ENCODE measurements around the gene KRT82.
"Not testable (repeated sequence)": the region's sequence is repeated elsewhere in the genome, so short reads cannot be mapped to it uniquely, and the experiment has no call there.

KRT82 gene

GRCh38 chr12:52405922-52406385 is at the start of gene KRT82:
Gene KRT82 (minus strand): TSS chr12:52406335. CDS start chr12:52406277, 58 bp downstream.
- DNase-seq (ENCODE audit: low read depth in 3 of 3): no peak

- no peak for DNase-seq (ENCODE audit: low read depth in 3 of 3)
Observed at GRCh38 chr12:52455821-52456220, 49.7 kb upstream of the KRT82 start.

DNA sequence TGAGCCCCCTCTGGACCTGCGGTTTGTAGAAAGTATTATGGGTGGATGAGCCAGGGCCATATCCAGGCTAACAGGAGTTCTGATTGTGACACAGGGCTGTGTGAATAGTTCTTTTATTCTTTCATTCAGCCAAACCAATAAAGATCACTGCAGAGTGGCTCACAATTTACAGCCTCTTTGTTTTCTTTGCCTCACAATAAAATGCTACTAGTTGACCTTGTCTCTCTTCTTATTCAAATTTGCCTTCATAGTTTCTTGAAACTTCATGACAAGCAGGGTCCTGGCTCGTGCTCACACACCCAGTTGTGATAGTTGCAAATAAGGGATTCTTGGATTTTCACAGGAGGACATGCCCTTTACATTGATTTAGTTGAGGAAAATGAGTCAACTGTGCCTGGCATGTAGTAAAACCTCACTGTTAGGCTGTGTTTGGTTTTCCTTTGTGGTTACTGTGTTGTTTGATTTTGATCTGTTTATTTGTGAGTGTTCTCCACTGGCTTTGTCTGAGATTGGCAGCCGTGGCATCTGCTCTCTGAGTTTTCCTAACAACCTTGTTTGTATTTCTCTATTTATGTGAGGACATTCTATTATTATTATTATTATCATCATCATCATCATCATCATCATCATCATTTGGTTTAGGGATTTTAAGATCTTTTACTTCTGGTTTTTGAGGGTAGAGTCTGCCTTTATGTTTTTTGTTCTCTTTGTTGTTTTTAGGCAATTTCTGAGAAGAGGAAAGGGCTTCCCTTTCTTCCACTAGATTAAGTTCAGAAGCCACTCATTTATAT is 48.5 kb upstream of the KRT82 start:
- no peak for DNase-seq (ENCODE audit: low read depth in 3 of 3)

DNA sequence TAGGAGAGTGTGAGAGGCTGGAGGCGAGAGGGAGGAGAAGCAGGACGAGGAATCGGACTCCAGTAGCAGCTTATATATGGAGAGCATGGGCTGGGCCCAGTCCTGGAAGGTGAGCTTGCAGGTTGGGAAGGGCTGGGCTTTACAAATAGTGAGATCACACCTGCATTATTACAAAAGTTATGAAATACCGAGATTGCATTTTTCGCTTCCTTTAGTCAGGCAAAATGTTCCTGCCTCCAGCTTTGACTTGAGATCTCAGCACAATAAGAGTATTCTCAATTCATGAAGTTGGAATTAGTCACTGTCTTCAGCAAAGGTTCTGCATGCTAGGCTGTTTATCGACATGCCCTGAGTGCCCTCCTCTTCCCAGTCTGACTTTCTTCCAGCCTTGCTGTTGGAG is 46.0 kb upstream of the KRT82 start, which contains the start of gene KRT6B:
KRT6B (minus strand) TSS at position 46 of the 400 bp plus-strand sequence. CDS start 68 bp downstream, outside the sequence.
- DNase-seq (ENCODE audit: low read depth in 3 of 3): no peak

DNA sequence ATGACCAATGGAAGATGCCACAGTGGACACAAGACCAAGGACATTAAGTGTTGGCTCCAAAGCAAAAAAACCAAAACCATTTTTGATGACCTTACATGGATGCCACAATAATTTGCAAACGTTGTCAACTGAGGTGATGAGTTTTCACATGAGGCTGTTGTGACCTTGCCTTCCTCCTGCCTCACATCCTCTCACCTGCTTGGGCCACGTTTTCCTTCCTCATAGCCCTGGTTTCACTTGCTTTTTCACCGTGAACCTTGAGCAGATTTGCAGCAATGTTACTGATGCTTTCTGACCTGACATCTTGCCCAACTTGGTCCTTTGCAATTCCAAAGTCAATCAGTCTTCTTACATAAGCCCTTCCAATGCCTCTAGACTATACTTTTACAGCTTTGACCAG is 42.1 kb upstream of the KRT82 start:
- DNase-seq (ENCODE audit: low read depth in 3 of 3): no peak

GRCh38 chr12:52447196-52447595 is 41.1 kb upstream of the KRT82 start:
- DNase-seq (ENCODE audit: low read depth in 3 of 3): not testable (repeated sequence)

GRCh38 chr12:52446367-52447045 is 40.4 kb upstream of the KRT82 start:
- DNase-seq (ENCODE audit: low read depth in 3 of 3): no peak

DNA sequence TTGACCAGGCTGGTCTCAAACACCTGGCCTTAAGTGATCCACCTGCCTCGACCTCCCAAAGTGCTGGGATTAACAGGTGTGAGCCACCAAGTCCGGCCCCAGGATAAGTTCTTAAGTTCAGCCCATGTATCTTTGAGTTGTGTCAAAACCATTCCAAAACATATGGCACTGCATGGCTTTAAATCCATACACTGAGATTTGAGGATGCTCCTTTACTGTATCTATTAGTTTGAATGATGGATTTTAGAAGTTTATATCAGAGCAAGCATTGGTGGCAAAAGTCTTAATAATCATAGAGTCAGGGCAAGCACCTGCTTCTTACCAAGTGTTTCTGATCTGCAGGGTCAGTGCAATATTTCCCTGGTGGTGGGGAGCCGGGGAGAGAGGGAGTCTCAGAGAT is 39.7 kb upstream of the KRT82 start:
- DNase-seq (ENCODE audit: low read depth in 3 of 3): no peak

GRCh38 chr12:52444647-52445595 is 38.8 kb upstream of the KRT82 start:
- DNase-seq (ENCODE audit: low read depth in 3 of 3): no peak

DNA sequence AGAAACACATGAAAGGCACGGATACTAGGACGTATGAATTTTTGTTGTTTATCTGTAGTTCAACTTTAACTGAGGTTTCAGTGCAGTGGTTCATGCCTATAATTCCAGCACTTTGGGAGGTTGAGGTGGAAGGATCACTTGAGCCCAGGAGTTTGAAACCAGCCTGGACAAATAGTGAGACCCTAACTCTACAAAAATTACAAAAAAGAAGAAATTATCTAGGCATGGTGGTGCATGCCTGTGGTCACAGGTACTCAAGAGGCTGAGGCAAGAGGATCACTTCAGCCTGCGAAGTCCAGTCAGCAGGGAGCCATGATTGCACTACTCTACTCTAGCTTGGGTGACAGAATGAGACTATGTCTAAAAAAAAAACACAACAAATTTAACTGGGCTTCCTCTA is 37.8 kb upstream of the KRT82 start:
- no peak for DNase-seq (ENCODE audit: low read depth in 3 of 3)

DNA sequence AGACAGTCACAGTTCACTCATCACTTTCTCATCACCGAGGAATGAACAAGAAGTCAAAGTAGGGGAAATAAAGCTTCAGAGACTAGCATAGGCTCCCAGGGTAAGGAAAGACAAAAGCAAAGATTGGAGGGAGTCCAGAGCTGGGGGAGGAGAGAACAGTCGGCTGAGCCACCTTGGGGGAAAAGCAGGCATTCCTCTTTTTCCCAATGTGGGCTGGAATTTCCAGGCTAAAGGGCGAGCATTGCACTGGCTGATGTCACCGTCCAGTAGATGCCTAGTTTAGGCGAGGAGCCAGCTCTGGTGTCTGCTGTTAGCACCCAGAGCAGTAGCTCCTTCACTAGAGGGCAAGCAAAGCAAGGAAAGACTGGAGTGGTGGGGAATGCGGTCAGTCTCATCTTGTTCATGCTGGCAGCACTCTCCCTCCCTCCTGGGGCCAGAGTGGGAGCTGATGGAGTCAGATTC is 36.5 kb upstream of the KRT82 start:
- no peak for DNase-seq (ENCODE audit: low read depth in 3 of 3)

DNA sequence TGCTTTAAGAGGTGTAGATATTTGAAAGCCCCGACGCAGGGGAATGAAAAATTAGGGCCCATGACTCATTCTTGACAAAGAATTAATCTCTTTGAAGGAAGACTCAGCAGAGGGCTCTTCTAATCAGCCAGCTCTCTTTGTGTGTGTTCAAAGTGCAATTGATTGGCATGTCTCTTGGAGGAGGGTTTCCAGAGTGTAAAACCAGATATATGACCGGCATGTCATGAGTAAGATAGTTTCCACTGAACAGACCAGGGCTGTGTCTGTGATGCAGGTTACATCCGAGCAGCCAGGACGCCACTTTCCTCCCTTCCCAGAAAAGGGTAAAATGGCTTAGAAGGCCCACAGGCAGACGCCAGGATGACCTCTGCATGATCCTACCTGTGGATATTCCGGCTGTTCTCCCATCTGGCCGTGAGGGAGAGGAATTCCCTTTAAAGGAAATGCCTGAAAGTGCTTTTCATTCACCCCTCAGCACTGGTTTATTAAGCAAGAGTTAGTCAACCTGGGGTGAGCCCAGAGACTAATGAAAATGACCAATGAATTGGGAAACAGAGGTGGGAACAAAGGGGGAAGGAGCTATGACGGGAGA is 35.3 kb upstream of the KRT82 start:
- no peak for DNase-seq (ENCODE audit: low read depth in 3 of 3)

DNA sequence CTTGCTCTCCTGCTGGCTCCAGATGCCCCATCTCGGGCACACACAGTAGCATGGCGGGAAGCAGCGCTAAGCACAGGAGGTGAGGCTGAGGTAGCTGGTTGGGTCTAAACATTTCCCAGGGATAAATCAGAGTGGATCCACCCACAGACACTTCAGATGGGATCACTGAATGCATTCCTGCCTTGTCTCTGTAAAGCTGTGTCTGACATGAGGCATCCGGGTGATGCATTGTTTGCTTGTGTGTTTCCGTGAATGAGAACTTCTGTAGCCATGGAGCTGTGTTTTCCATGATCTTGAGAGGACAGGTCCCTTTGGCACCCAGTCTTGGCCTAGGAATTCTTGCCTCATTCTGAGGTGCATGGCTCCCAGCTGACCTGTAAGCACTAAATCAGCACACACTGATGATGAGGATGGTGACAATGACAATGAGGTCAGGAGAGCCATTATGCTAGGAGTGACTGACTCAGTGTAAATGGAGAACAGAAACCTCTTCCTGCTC is 34.7 kb upstream of the KRT82 start:
- DNase-seq (ENCODE audit: low read depth in 3 of 3): no peak

- DNase-seq (ENCODE audit: low read depth in 3 of 3): no peak
Observed at GRCh38 chr12:52439845-52440244, 33.7 kb upstream of the KRT82 start.

DNA sequence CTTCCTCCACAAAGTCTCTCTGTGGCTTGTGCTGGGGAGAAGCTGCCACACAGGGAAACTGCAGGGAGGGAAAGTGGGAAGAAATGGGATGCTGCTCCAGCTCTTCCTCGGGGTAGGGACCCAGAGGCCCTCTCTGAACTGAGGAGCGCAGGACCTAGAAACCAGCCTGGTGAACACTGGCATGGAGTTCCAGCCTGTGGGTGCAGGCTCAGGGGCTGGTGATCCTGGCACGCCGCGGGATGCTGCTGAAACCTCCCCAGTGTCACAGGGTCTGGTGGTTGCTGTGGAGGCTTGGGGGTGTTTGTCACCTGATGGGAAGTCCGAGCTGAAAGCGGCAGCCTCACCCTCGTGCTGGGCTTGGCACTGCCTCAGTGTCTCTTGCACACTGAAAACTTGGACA is 33.3 kb upstream of the KRT82 start:
- no peak for DNase-seq (ENCODE audit: low read depth in 3 of 3)

DNA sequence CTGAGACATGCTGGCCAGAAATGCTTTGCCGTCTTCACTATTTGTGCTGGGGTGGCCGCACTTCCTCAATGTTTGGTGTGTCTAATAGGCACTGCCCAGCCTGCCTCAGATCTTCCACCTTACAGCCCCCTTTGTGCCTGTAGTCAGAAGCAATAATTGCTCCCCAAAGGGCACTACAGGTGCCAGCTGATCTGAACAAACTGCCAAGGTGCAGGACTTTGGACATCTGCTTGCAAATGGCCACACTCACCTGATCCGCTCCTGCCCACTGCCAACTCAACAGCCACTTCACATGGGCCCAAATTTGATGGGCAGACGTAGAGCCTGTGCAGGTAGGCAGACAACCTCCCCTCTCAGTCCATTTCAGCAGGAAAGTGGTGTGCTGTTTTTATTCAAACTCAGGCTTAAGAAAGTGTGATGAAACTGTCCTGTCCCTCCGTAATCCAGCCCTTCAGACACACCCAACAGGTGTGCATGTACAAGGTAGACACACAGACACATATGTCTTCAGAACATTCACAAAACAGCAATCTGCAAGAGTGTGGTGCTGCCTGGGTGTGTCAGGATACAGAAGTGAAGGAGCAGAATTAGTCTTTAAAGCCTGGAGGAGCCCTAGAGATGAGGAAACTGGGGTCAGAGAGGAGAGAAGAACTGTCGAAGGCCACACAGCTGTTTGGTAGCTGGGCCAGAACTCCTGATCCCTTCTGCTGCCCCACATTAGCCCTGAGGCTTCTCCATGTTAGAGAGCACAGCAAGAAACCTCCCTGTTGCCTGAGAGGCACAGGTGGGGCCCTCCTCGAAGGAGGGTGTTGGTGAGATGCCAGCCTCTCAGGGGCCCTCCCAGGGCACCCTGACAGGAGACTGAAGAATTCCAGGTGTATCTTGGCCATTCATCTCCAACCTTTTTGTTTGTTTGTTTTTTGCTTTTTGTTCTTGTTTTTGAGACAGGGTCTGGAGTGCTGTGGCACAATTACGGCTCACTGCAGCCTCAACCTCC is 32.5 kb upstream of the KRT82 start:
- DNase-seq (ENCODE audit: low read depth in 3 of 3): no peak

GRCh38 chr12:52437508-52437907 is 31.4 kb upstream of the KRT82 start:
- no peak for DNase-seq (ENCODE audit: low read depth in 3 of 3)

DNA sequence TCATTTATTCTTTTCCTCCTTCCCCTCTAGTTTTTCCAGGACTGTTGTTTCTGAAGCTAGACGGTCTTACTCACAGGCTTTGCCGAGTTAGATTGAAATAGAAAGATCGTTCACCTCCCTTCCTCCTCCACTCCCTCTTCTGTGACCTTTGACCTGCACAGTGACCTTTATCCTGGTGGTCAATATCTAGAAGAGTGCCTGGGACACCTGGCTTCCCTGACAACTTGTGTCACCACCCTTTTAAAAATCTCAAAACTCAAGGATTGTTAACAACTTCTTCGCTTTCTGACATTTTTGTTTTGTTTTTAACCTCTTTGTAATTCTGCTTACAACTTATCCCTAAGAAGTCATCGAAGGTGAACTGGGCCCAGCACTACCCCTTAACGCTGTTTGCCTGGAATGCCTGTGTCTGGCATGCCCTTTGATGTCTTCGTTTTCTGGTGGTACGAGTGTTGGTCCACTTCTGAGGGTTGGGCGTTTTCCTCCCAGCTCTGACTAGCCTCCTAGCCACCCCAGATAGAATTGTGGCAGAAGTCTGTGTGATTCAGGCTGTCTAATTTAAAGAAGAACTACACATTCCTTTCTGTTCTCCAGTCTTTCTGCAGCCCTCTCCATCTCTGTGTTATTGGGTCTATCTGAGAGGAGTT is 30.8 kb upstream of the KRT82 start:
- no peak for DNase-seq (ENCODE audit: low read depth in 3 of 3)

GRCh38 chr12:52436000-52436827 is 30.1 kb upstream of the KRT82 start:
- no peak for DNase-seq (ENCODE audit: low read depth in 3 of 3)

All from stimulated activated CD4-positive, alpha-beta T cell treated with anti-CD3 and anti-CD28 coated beads, TNF-alpha, amount 100 ng/mL, for 24 hours (primary cell).